Adrenal gland (tissue), 12 donors: ENCODE data around the gene LRTM1. TPM values are rescaled to one million over a fixed set of nuclear protein-coding genes. Genes with fewer than 3 reads are reported as not detected.

Experiments used
- DNase-seq, 7 donors: peaks; one replicate each; pipeline ENCODE4 v3.0.0-alpha.2; 2019 to 2020
- H3K27ac ChIP-seq, 5 donors: fragments of 200-600 bp; sonication (generic) in 4 of 5; 1 replicate in 3 of 5; 2 replicates in 2 of 5; pipeline versions ENCODE4 v1.5.1 to v1.8.0; 2016 to 2020; ENCODE audit warnings: mild to moderate bottlenecking in 1 of 5
- H3K27me3 ChIP-seq: fragments of 200-600 bp; 2 replicates; pipeline ENCODE4 v1.8.0; 2021
- H3K36me3 ChIP-seq, 2 donors: fragments of 200-600 bp; replicated peaks in 1 of 2; 1 replicate in 1 of 2; 2 replicates in 1 of 2; pipeline versions ENCODE4 v1.5.1 to v1.8.0; 2018 to 2022
- H3K4me1 ChIP-seq, 2 donors: fragments of 200-600 bp; replicated peaks in 1 of 2; 1 replicate in 1 of 2; 2 replicates in 1 of 2; pipeline versions ENCODE4 v1.5.1 to v1.8.0; 2018 to 2021
- H3K4me3 ChIP-seq, 4 donors: fragments of 200-600 bp; sonication (generic) in 3 of 4; one replicate each; pipeline ENCODE4 v1.5.1; 2016 to 2018
- H3K9me3 ChIP-seq, 3 donors: fragments of 200-600 bp; sonication (generic) in 1 of 3; replicated peaks in 1 of 3; 1 replicate in 2 of 3; 2 replicates in 1 of 3; pipeline versions ENCODE4 v1.5.1 to v1.8.0; 2016 to 2021
- POLR2A ChIP-seq, 2 donors: fragments of 450-650 bp; IDR thresholded peaks; one replicate each; pipeline ENCODE4 v1.6.1; 2017; ENCODE audit warnings: antibody characterized with exemption in 2 of 2, mild to moderate bottlenecking in 2 of 2, moderate library complexity in 1 of 2
- WGBS, 4 donors: extraction: QIAGEN DNeasy Blood & Tissue Kit in 2 of 4; methylation state at CpG; one replicate each; pipeline versions ENCODE4 v1.1.5 to v1.1.7; 2013 to 2017; 5-methylcytosine and 5-hydroxymethylcytosine counted together
- intact Hi-C, 2 donors: fragments of 100-400 bp; cut with DNase I; formaldehyde crosslinking; loops; one replicate each; pipeline versions ENCODE4 v1.14.1 to v1.15.0; 2022 to 2023
- polyA plus RNA-seq, 3 donors: library from polyadenylated mRNA; stranded (reverse); fragments of 200-250 nt in 2 of 3; fragments of 350-450 nt in 1 of 3; fragmentation: Illumina TruSeq in 1 of 3; extraction: RNeasy Lipid Tissue Mini Kit (QIAGEN cat#74804) in 1 of 3; gene quantifications; one replicate each; pipeline ENCODE4 v1.2.3, GENCODE V29; 2013 to 2014
- total RNA-seq, 9 donors: library from RNA; depleted of rRNA in 4 of 9; stranded (reverse); fragments of >200 nt in 4 of 9; fragments of 120-200 nt in 1 of 9; fragmentation: NEBNext Ultra II Directional in 1 of 9; extraction: Animal tissue kit (Norgen Biotek cat#: 25700) in 1 of 9; gene quantifications; one replicate each; pipeline versions ENCODE4 v1.1.0 to v1.2.4, GENCODE V29; 2013 to 2023
- TF ChIP-seq, protein P1 (sequence below), 6 experiments: fragments of 450-650 bp in 4 of 6; fragments of 200-600 bp in 2 of 6; sonication (generic) in 1 of 6; IDR thresholded peaks; 1 replicate in 5 of 6; 2 replicates in 1 of 6; pipeline versions ENCODE4 v1.5.1 to v1.8.0; 2016 to 2021; ENCODE audit warnings: antibody characterized with exemption in 6 of 6, mild to moderate bottlenecking in 2 of 6, moderate library complexity in 1 of 6
- donor health status: healthy with polysubstance abuse.
- donor health status: Bipolar disorder and iron deficiency.
- donor health status: DM: yes; HTN: yes; CAD: no.
- donor health status: DM: no; HTN: no; CAD: no.
- donor health status: DM: no; HTN: no; CAD: no.
- donor health status: DM: yes; HTN: yes; CAD: no.

Gene LRTM1
- total and polyA plus RNA-seq, 12 donors, result 0.16 to 0.39 TPM; not detected in 10

DNA sequence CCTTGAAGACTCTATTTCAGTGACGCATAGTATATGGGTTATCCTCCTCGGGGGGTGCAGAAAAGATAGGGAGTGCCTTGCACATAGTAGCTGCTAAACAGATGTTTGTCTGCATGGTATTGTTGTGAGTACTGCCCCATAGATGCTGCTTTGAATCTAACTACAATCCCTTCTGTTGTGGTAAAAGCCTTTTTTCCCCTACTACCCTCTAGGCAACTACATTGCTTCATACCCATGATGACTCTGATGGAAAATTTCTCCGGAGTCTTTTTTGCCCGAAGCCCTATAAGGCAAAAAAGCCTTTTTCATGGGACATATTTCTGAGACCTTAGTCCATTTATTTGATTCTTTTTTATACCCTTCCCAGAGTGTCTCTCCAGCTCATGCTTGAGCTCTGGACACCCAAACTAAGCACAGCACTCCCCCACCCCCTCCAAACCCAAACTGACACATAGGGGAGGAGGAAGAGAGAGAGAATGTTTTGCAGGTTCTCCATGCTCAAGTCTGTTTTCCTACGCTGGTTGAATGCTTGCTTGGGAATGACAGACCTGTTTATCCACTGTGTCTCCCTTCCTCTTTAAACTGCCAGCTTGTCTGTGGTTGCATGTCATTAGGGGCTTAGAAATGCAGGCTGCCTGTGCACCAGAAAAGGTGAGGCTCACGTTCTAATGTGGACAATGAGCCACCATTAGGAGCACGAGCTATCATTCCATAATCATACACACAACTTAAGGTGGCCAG is 52.9 kb downstream of the LRTM1 start:
- no peaks in the 10 kb centered on the region for H3K27me3 ChIP-seq
- H3K36me3 ChIP-seq, result no peaks in the 10 kb centered on the region
- H3K4me3 ChIP-seq, result no peak overlapping the region
- 76 to 84% (median 79%) methylated on average over 7 of the region's 7 CpGs for WGBS, 4 donors
- no peaks in the 10 kb centered on the region for H3K4me1 ChIP-seq
- no peaks in the 10 kb centered on the region for H3K9me3 ChIP-seq
- no peak overlapping the region for H3K27ac ChIP-seq
- TF ChIP-seq, protein P1, sequence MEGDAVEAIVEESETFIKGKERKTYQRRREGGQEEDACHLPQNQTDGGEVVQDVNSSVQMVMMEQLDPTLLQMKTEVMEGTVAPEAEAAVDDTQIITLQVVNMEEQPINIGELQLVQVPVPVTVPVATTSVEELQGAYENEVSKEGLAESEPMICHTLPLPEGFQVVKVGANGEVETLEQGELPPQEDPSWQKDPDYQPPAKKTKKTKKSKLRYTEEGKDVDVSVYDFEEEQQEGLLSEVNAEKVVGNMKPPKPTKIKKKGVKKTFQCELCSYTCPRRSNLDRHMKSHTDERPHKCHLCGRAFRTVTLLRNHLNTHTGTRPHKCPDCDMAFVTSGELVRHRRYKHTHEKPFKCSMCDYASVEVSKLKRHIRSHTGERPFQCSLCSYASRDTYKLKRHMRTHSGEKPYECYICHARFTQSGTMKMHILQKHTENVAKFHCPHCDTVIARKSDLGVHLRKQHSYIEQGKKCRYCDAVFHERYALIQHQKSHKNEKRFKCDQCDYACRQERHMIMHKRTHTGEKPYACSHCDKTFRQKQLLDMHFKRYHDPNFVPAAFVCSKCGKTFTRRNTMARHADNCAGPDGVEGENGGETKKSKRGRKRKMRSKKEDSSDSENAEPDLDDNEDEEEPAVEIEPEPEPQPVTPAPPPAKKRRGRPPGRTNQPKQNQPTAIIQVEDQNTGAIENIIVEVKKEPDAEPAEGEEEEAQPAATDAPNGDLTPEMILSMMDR (IDR thresholded peaks at IDR 0.05), result no peak
- TF ChIP-seq POLR2A (IDR thresholded peaks at IDR 0.05), result no peak
- intact Hi-C loops, result loop anchor here in 1 of 2 donors (5.0 kb wide), 1 partner anchor 307 kb away; no protein-coding TSS in a partner anchor
- DNase-seq, result no peak

DNA sequence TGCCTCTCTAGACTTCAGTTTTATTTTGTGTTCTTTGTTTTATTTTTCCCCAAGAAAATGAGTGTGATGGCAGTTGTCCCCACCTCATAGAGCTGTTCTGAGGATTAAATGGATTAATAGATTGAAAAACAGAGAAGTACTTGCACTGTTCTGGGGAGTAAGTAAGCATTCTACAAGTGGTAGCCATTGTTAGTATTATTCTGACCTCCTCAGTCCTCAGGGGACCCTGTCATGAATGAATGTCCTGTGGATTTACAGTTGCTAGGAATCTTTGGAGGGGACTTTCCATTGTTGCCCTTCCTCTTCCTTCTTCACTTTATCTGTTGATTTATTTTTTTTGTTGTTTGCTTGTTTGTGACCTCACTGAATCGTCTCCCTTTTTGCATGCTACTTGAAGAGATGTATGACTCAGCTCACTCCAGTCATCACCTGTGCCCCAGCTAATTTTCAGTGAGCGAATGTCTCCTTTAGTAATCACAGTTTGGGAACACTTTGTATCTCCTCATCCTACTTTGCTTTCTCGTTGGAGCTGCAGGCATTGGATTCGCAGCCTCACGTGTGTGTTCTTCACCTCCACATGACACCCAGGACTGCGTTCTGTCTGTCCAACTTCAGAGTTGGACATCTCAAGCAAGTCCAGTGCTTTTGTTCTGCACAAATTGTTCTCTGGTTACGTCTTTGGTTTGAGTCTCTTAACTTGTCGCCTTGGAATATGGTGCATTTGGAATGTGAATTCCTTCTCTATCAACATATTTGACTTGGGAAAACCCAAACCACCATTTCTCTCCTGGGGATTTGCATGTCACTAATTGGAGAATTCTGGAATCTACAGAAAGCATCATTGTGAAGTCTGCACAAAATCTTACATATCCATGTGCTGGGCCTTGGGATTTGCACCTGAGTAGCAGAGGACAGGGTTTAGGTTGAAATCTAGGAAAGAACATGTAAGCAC is 54.5 kb downstream of the LRTM1 start:
- Histone ChIP-seq H3K36me3 (no peaks in the 10 kb centered on the region), H3K27ac (no peak overlapping the region), H3K27me3 (no peaks in the 10 kb centered on the region), H3K4me3 (no peak overlapping the region), H3K4me1 (no peaks in the 10 kb centered on the region), H3K9me3 (no peaks in the 10 kb centered on the region)
- 79 to 87% (median 84%) methylated on average over 8 of the region's 8 CpGs for WGBS, 4 donors
- TF ChIP-seq POLR2A (IDR thresholded peaks at IDR 0.05), result no peak
- TF ChIP-seq, protein P1 (IDR thresholded peaks at IDR 0.05), result no peak
- intact Hi-C loops, result loop anchor here in 1 of 2 donors (5.0 kb wide), 1 partner anchor 309 kb away; no protein-coding TSS in a partner anchor
- DNase-seq, result no peak

DNA sequence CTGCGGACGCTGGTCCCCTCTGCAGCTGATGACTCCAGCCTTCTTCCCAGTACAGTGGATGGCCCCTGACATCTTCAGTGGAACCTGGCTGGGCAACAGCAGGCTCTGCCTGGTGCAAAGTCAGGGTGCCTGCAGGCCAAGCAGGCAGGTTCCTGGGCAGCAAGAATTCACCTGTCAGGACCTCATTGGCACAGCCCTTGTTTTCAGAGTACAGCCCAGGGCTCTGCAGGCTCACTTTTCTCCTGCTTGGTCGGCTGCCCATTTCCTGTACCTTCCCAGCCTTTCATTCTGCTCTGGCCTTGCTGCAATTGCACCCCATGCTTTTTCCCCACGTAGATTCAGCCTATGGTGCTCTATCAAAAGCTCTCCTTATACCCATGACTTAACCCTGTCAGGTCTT is 56.0 kb downstream of the LRTM1 start:
- Histone ChIP-seq H3K4me3 (no peak overlapping the region), H3K9me3 (no peaks in the 10 kb centered on the region), H3K27ac (no peak overlapping the region), H3K4me1 (no peaks in the 10 kb centered on the region), H3K27me3 (no peaks in the 10 kb centered on the region), H3K36me3 (no peaks in the 10 kb centered on the region)
- intact Hi-C loops, result loop anchor here in 1 of 2 donors (5.0 kb wide), 1 partner anchor 310 kb away; no protein-coding TSS in a partner anchor
- WGBS, 4 donors, result 87 to 90% (median 89%) methylated on average over 2 to 4 of the region's 4 CpGs
- DNase-seq, result no peak
- TF ChIP-seq, protein P1 (IDR thresholded peaks at IDR 0.05), result no peak
- no peak for TF ChIP-seq POLR2A (IDR thresholded peaks at IDR 0.05)

DNA sequence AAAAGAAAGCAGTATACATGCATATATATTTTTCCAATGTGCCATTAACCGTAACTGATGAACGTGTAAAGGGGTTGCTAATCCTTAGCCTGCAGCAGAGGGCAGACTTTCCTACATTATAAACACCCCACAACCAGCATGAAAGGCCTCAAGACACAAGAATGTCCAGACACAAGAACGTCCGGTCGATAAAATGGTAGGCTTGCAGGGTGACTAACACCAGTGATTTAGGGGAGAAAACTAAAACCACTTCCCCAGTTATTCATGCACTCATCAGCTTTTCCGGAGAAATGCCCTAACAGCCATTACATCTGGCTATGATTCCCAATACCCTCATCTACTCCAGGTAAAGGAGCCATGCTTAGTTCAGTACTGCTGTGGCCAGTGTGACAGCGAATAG is 57.4 kb downstream of the LRTM1 start:
- Histone ChIP-seq H3K27me3 (no peaks in the 10 kb centered on the region), H3K4me1 (peaks cover 7% of the 10 kb centered on the region in 2 donors), H3K9me3 (no peaks in the 10 kb centered on the region), H3K27ac (no peak overlapping the region), H3K36me3 (no peaks in the 10 kb centered on the region), H3K4me3 (no peak overlapping the region)
- DNase-seq, result peak in 6 of 7 donors; percentile 37 to 78 (median 58)
- 20 to 32% (median 30%) methylated on average over 7 of the region's 7 CpGs for WGBS, 4 donors
- intact Hi-C loops, result loop anchor here in 1 of 2 donors (5.0 kb wide), 1 partner anchor 312 kb away; no protein-coding TSS in a partner anchor
- TF ChIP-seq, protein P1 (IDR thresholded peaks at IDR 0.05), result peak; percentile 29 to 79 (median 69)
- no peak for TF ChIP-seq POLR2A (IDR thresholded peaks at IDR 0.05)
